Endodermal cell (in vitro differentiated cells): ENCODE measurements around the gene TNP2. TPM values are rescaled to one million over a fixed set of nuclear protein-coding genes. Genes with fewer than 3 reads are reported as not detected.

ENCODE experiments used
- DNase-seq: peaks from one replicate; pipeline ENCODE4 v3.0.0-alpha.2; 2017
- H3K27ac ChIP-seq: 2 replicates; pipeline ENCODE4 v1.5.1; 2013; ENCODE audit warnings: mild to moderate bottlenecking, low read depth, low read length, moderate library complexity
- H3K27me3 ChIP-seq: 2 replicates; pipeline ENCODE4 v1.6.1; 2013; ENCODE audit warnings: mild to moderate bottlenecking, low read length, moderate library complexity; ENCODE audit not compliant: insufficient read depth, control insufficient read depth, poor library complexity, severe bottlenecking
- H3K36me3 ChIP-seq: 2 replicates; pipeline ENCODE4 v1.7.0; 2013; ENCODE audit warnings: mild to moderate bottlenecking, low read length, moderate library complexity; ENCODE audit not compliant: control insufficient read depth, insufficient read depth
- H3K4me1 ChIP-seq: one replicate; pipeline ENCODE4 v1.7.0; 2013; ENCODE audit warnings: low read length; ENCODE audit not compliant: control insufficient read depth, insufficient read depth
- H3K4me3 ChIP-seq: 2 replicates; pipeline ENCODE4 v1.5.1; 2013; ENCODE audit warnings: mild to moderate bottlenecking, low read length, moderate library complexity
- H3K9ac ChIP-seq: 2 replicates; pipeline ENCODE4 v1.6.1; 2013; ENCODE audit warnings: mild to moderate bottlenecking, low read length, moderate library complexity; ENCODE audit not compliant: poor library complexity, severe bottlenecking; ENCODE audit errors: extremely low read depth
- H3K9me3 ChIP-seq: 2 replicates; pipeline ENCODE4 v1.6.1; 2013; ENCODE audit warnings: mild to moderate bottlenecking, low read length, moderate library complexity; ENCODE audit not compliant: control insufficient read depth
- H3K27ac Mint-ChIP-seq: 2 replicates; pipeline ENCODE4 v1.8.0; 2020; ENCODE audit warnings: mixed read lengths
- H3K27me3 Mint-ChIP-seq: 2 replicates; pipeline ENCODE4 v1.8.0; 2021; ENCODE audit warnings: mild to moderate bottlenecking, mixed read lengths; ENCODE audit not compliant: insufficient read depth
- H3K36me3 Mint-ChIP-seq: 2 replicates; pipeline ENCODE4 v1.8.0; 2020; ENCODE audit warnings: low read depth, mixed read lengths
- H3K4me1 Mint-ChIP-seq: 2 replicates; pipeline ENCODE4 v1.8.0; 2020; ENCODE audit warnings: mixed read lengths
- H3K4me3 Mint-ChIP-seq: 2 replicates; pipeline ENCODE4 v1.8.0; 2020; ENCODE audit warnings: mild to moderate bottlenecking, moderate library complexity, mixed read lengths
- H3K9me3 Mint-ChIP-seq: 2 replicates; pipeline ENCODE4 v1.8.0; 2020; ENCODE audit warnings: mild to moderate bottlenecking, mixed read lengths
- CTCF ChIP-seq: fragments of 200-600 bp; sonication (generic); conservative IDR thresholded peaks from 2 replicates; pipeline ENCODE4 v1.5.0; 2021; ENCODE audit warnings: antibody characterized with exemption, mild to moderate bottlenecking
- WGBS, 2 experiments: methylation state at CpG; one replicate each; pipeline versions ENCODE4 v1.1.5 to v1.1.7; 2013; ENCODE audit warnings: missing lambda C conversion rate in 2 of 2, mixed read lengths in 1 of 2; ENCODE audit not compliant: insufficient coverage in 1 of 2, insufficient read length in 1 of 2; 5-methylcytosine and 5-hydroxymethylcytosine counted together
- total RNA-seq, 2 donors: library from RNA; stranded (reverse); fragmentation: NEBNext Ultra II Directional in 1 of 2; extraction: Animal tissue kit (Norgen Biotek cat#: 25700) in 1 of 2; gene quantifications; 2 replicates in 1 of 2; 3 replicates in 1 of 2; pipeline ENCODE4 v1.2.1, GENCODE V29; 2021

The TNP2 gene
- total RNA-seq, 2 donors from 2014 or later: not detected

- H3K9me3 Mint-ChIP-seq: no peaks in the 10 kb centered on the region
- no peaks in the 10 kb centered on the region for H3K9me3 ChIP-seq
- H3K4me1 ChIP-seq: no peaks in the 10 kb centered on the region
- no peak overlapping the region for H3K4me3 Mint-ChIP-seq
- no peaks in the 10 kb centered on the region for H3K36me3 ChIP-seq
- TF ChIP-seq CTCF: no peak
- peaks cover 2% of the 10 kb centered on the region for H3K27me3 Mint-ChIP-seq
- no peak for DNase-seq
- H3K4me1 Mint-ChIP-seq: no peaks in the 10 kb centered on the region
- H3K9ac ChIP-seq: no peak overlapping the region
- no peaks in the 10 kb centered on the region for H3K36me3 Mint-ChIP-seq
- 94 to 98% methylated on average over 8 to 10 of the region's 10 CpGs for WGBS, 2 experiments
- no peak overlapping the region for H3K27ac ChIP-seq
- H3K27me3 ChIP-seq: no peaks in the 10 kb centered on the region
- no peak overlapping the region for H3K4me3 ChIP-seq
- H3K27ac Mint-ChIP-seq: no peak overlapping the region
Measured at GRCh38 chr16:11236461-11237254, 32.5 kb downstream of the TNP2 start.

GRCh38 chr16:11235703-11235991 lies 33.5 kb downstream of the TNP2 start:
- H3K27ac Mint-ChIP-seq: no peak overlapping the region
- H3K9me3 Mint-ChIP-seq: no peaks in the 10 kb centered on the region
- Histone ChIP-seq H3K4me1 (no peaks in the 10 kb centered on the region), H3K9me3 (no peaks in the 10 kb centered on the region), H3K36me3 (no peaks in the 10 kb centered on the region), H3K9ac (no peak overlapping the region), H3K4me3 (no peak overlapping the region), H3K27ac (no peak overlapping the region), H3K27me3 (no peaks in the 10 kb centered on the region)
- H3K36me3 Mint-ChIP-seq: no peaks in the 10 kb centered on the region
- DNase-seq: no peak
- no peaks in the 10 kb centered on the region for H3K4me1 Mint-ChIP-seq
- H3K4me3 Mint-ChIP-seq: no peak overlapping the region
- WGBS, 2 experiments: 94 to 100% methylated on average over 1 to 5 of the region's 5 CpGs
- peaks cover 2% of the 10 kb centered on the region for H3K27me3 Mint-ChIP-seq
- no peak for TF ChIP-seq CTCF

GRCh38 chr16:11234884-11235702 lies 34.0 kb downstream of the TNP2 start:
- H3K36me3 Mint-ChIP-seq: no peaks in the 10 kb centered on the region
- TF ChIP-seq CTCF: no peak
- H3K9me3 Mint-ChIP-seq: no peaks in the 10 kb centered on the region
- Histone ChIP-seq H3K27me3 (no peaks in the 10 kb centered on the region), H3K36me3 (no peaks in the 10 kb centered on the region), H3K4me1 (no peaks in the 10 kb centered on the region), H3K27ac (no peak overlapping the region), H3K4me3 (no peak overlapping the region), H3K9me3 (no peaks in the 10 kb centered on the region), H3K9ac (no peak overlapping the region)
- no peak overlapping the region for H3K4me3 Mint-ChIP-seq
- H3K27me3 Mint-ChIP-seq: peaks cover 2% of the 10 kb centered on the region
- 94 to 96% methylated on average over 13 of the region's 13 CpGs for WGBS, 2 experiments
- no peak for DNase-seq
- H3K4me1 Mint-ChIP-seq: no peaks in the 10 kb centered on the region
- H3K27ac Mint-ChIP-seq: no peak overlapping the region
